Measurements from ENCODE around the gene LARP7.
"Not testable (repeated sequence)": the region's sequence is repeated elsewhere in the genome, so short reads cannot be mapped to it uniquely, and the experiment has no call there.

The LARP7 gene

DNA sequence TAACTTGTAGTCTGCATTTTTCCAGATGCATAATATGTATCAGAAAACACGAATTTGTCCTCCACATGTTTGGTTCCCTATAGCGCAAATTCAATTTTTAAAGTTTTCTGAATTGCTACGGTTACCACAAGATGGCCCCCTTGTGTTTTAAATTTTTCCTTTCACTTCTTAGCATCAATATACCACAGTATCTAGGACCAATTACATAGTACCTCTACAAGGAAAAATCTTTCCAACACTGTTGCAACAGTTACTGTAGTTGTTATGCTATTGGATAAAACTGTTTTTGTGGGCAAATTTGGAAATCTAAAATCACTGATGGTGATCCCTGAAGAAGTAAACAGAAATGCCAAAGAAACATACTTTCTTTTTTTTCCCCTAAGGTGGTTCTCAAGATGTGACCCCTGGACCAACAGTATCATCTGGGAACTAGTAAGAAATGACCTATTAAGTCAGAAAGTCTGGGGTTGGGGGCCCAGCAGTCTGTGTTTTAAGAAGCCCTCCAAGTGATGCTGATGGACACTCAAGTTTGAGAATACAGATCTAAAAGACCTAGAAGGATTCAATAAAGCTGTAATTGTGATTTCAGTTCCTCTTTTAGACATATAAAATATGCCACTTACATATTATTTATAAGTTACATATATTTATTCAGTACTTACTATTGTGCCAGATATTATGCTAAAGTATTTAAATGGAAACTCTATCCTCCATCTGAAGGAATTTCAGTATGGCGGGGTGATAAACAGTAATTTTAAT lies 3.3 kb upstream of the LARP7 start:
- Histone ChIP-seq H3F3A (ENCODE audit: insufficient read depth) (peaks cover 7% of the 10 kb centered on the region; the same call in 1 of the 2 replicates), H3K9me2 (replicated peaks; ENCODE audit: insufficient read depth, low read length) (no peaks in the 10 kb centered on the region), H3K79me2 (ENCODE audit: insufficient read depth, low read length) (peaks cover 27% of the 10 kb centered on the region), H3K4me3 (ENCODE audit: insufficient read depth, low read length, poor library complexity, severe bottlenecking) (peak overlapping the region; percentile 26), H3K36me3 (ENCODE audit: low read length) (no peaks in the 10 kb centered on the region), H3K9me3 (ENCODE audit: insufficient read depth, low read length) (no peaks in the 10 kb centered on the region), H3K4me2 (ENCODE audit: low read depth, low read length, poor library complexity, severe bottlenecking) (peak overlapping the region; percentile 87), H3K9ac (ENCODE audit: low read length) (no peak overlapping the region), H3K27ac (ENCODE audit: low read depth, low read length) (peak overlapping the region; percentile 68), H2AFZ (ENCODE audit: low read depth, low read length, severe bottlenecking) (no peak overlapping the region), H4K20me1 (ENCODE audit: low read depth, low read length) (no peaks in the 10 kb centered on the region), H3K27me3 (ENCODE audit: low read length) (no peaks in the 10 kb centered on the region)
- no peak for TF ChIP-seq EZH2phosphoT487 (conservative IDR thresholded peaks at IDR 0.05; ENCODE audit: low read length)
- TF ChIP-seq, protein P1, sequence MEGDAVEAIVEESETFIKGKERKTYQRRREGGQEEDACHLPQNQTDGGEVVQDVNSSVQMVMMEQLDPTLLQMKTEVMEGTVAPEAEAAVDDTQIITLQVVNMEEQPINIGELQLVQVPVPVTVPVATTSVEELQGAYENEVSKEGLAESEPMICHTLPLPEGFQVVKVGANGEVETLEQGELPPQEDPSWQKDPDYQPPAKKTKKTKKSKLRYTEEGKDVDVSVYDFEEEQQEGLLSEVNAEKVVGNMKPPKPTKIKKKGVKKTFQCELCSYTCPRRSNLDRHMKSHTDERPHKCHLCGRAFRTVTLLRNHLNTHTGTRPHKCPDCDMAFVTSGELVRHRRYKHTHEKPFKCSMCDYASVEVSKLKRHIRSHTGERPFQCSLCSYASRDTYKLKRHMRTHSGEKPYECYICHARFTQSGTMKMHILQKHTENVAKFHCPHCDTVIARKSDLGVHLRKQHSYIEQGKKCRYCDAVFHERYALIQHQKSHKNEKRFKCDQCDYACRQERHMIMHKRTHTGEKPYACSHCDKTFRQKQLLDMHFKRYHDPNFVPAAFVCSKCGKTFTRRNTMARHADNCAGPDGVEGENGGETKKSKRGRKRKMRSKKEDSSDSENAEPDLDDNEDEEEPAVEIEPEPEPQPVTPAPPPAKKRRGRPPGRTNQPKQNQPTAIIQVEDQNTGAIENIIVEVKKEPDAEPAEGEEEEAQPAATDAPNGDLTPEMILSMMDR (IDR thresholded peaks at IDR 0.05; ENCODE audit: insufficient read depth, low read length, poor library complexity, severe bottlenecking), result no peak

DNA sequence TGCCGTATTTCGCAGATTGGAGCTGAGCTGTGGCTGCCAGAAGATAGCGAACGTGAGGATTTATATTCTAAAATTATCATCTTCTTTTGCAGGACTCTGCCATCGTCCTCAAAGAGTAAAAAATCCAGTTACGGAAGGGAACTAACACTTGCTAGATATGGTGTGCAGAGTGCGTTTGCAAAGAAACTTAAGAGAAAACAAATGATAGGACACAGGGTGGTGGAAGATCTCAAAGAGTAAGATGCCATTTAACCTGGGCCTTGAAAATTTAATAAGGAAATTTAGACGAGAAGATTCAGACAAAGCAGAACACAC lies 566 bp downstream of the LARP7 start:
- Histone ChIP-seq H3K9me2 (replicated peaks; ENCODE audit: insufficient read depth, low read length) (no peaks in the 10 kb centered on the region), H3K36me3 (ENCODE audit: low read length) (no peaks in the 10 kb centered on the region), H2AFZ (ENCODE audit: low read depth, low read length, severe bottlenecking) (peak overlapping the region; percentile 71), H3K27me3 (ENCODE audit: low read length) (no peaks in the 10 kb centered on the region), H3K9me3 (ENCODE audit: insufficient read depth, low read length) (no peaks in the 10 kb centered on the region), H4K20me1 (ENCODE audit: low read depth, low read length) (no peaks in the 10 kb centered on the region), H3K4me3 (ENCODE audit: insufficient read depth, low read length, poor library complexity, severe bottlenecking) (peak overlapping the region; percentile 80), H3K4me2 (ENCODE audit: low read depth, low read length, poor library complexity, severe bottlenecking) (peak overlapping the region; percentile 71), H3K9ac (ENCODE audit: low read length) (peak overlapping the region; percentile 74), H3K27ac (ENCODE audit: low read depth, low read length) (peak overlapping the region; percentile 76; the same call in 1 of the 2 replicates), H3F3A (ENCODE audit: insufficient read depth) (peaks cover 7% of the 10 kb centered on the region; the same call in 1 of the 2 replicates), H3K79me2 (ENCODE audit: insufficient read depth, low read length) (peaks cover 37% of the 10 kb centered on the region)
- TF ChIP-seq, protein P1 (IDR thresholded peaks at IDR 0.05; ENCODE audit: insufficient read depth, low read length, poor library complexity, severe bottlenecking), result no peak
- no peak for TF ChIP-seq EZH2phosphoT487 (conservative IDR thresholded peaks at IDR 0.05; ENCODE audit: low read length)

DNA sequence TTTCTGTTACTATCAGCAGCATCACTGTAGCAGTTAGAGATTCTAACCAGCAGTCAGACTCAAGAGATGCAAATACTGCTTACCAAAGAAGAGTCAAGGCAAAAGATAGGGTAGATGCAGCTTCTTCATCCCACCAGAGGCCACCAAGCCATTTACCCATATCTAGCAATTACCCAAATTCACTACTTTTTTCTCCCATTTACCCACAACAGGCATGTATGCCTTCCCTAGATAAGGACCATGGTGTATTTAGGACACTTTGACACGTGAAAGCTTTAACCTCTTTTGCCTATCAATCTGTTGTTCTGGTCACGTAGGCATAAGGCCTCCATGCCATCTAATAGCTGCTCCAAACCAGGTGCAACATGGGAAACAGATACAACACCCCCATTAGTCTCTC lies 5.6 kb downstream of the LARP7 start:
- H3K9me2 ChIP-seq (replicated peaks; ENCODE audit: insufficient read depth, low read length), result no peaks in the 10 kb centered on the region
- no peaks in the 10 kb centered on the region for H3K9me3 ChIP-seq (ENCODE audit: insufficient read depth, low read length)
- no peak overlapping the region for H2AFZ ChIP-seq (ENCODE audit: low read depth, low read length, severe bottlenecking)
- H4K20me1 ChIP-seq (ENCODE audit: low read depth, low read length), result no peaks in the 10 kb centered on the region
- no peaks in the 10 kb centered on the region for H3F3A ChIP-seq (ENCODE audit: insufficient read depth)
- no peak overlapping the region for H3K4me2 ChIP-seq (ENCODE audit: low read depth, low read length, poor library complexity, severe bottlenecking)
- no peak overlapping the region for H3K9ac ChIP-seq (ENCODE audit: low read length)
- no peaks in the 10 kb centered on the region for H3K27me3 ChIP-seq (ENCODE audit: low read length)
- H3K27ac ChIP-seq (ENCODE audit: low read depth, low read length), result no peak overlapping the region
- no peak overlapping the region for H3K4me3 ChIP-seq (ENCODE audit: insufficient read depth, low read length, poor library complexity, severe bottlenecking)
- peaks cover 4% of the 10 kb centered on the region; the same call in 1 of the 2 replicates for H3K36me3 ChIP-seq (ENCODE audit: low read length)
- H3K79me2 ChIP-seq (ENCODE audit: insufficient read depth, low read length), result peaks cover 21% of the 10 kb centered on the region
- TF ChIP-seq EZH2phosphoT487 (conservative IDR thresholded peaks at IDR 0.05; ENCODE audit: low read length), result no peak
- TF ChIP-seq, protein P1 (IDR thresholded peaks at IDR 0.05; ENCODE audit: insufficient read depth, low read length, poor library complexity, severe bottlenecking), result no peak

DNA sequence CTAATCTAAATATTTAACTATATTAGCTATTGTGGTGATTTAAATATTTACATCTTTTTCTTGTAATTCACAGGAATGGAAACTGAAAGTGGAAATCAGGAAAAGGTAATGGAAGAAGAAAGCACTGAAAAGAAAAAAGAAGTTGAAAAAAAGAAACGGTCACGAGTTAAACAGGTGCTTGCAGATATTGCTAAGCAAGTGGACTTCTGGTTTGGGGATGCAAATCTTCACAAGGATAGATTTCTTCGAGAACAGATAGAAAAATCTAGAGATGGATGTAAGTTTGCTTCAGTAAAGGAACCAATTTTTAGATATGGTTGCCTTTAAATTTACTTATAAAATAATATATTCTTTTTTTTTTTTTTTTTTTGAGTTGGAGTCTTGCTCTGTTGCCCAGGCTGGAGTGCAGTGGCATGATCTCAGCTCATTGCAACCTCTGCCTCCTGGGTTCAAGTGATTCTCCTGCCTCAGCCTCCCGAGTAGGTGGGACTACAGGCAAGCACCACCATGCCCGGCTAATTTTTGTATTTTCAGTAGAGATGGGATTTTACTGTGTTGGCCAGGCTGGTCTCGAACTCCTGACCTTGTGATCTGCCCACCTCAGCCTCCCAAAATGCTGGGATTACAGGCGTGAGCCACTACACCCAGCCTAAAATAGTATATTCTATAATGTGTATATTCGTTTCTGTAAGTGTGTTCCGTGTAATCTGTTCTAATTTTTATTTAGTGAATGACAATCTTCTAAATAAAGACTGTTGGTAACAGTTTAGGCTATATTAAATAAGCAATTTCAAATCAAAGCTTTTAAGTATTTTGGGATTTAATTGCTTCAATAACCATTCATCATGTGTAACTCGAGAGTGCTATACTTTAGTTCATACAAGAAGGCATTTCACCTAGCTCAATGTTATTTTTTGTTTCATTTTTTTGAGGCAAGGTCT lies 7.9 kb downstream of the LARP7 start:
- not testable (repeated sequence) for H3K9me3 ChIP-seq (ENCODE audit: insufficient read depth, low read length); H3K36me3 ChIP-seq (ENCODE audit: low read length); H3K4me3 ChIP-seq (ENCODE audit: insufficient read depth, low read length, poor library complexity, severe bottlenecking); H2AFZ ChIP-seq (ENCODE audit: low read depth, low read length, severe bottlenecking); H3K9ac ChIP-seq (ENCODE audit: low read length); H3F3A ChIP-seq (ENCODE audit: insufficient read depth); H3K9me2 ChIP-seq (replicated peaks; ENCODE audit: insufficient read depth, low read length); H3K4me2 ChIP-seq (ENCODE audit: low read depth, low read length, poor library complexity, severe bottlenecking); H4K20me1 ChIP-seq (ENCODE audit: low read depth, low read length); H3K27me3 ChIP-seq (ENCODE audit: low read length); H3K79me2 ChIP-seq (ENCODE audit: insufficient read depth, low read length); H3K27ac ChIP-seq (ENCODE audit: low read depth, low read length)

All from SU-DHL-6 (cell line).